ENCODE results near the gene COG5. TPM values are rescaled to one million over a fixed set of nuclear protein-coding genes. Genes with fewer than 3 reads are reported as not detected.

COG5 gene
- total and polyA plus RNA-seq, 2 experiments from 2014 or later: 15.4 to 36.5 TPM

GRCh38 chr7:107262857-107263256, 300.9 kb downstream of the COG5 start (continued):
- no peak for TF ChIP-seq ETS1 (IDR thresholded peaks at IDR 0.05)
- no peak for TF ChIP-seq CREB1 (CRISPR knock-in tag; IDR thresholded peaks at IDR 0.05; ENCODE audit: low read depth)
- no peak for TF ChIP-seq REST (IDR thresholded peaks at IDR 0.05; ENCODE audit: unreplicated experiment)
- TF ChIP-seq CTCF (conservative IDR thresholded peaks at IDR 0.05; ENCODE audit: low read depth in 2 of 2): no peak

- Histone ChIP-seq H3K27ac (ENCODE audit: low read depth) (no peak overlapping the region), H3K27me3 (ENCODE audit: insufficient read depth) (no peaks in the 10 kb centered on the region), H3K9me2 (ENCODE audit: insufficient read depth) (no peaks in the 10 kb centered on the region), H3K79me2 (replicated peaks; ENCODE audit: insufficient read depth) (no peaks in the 10 kb centered on the region), H3K4me2 (no peak overlapping the region), H3K4me1 (ENCODE audit: insufficient read depth) (peaks cover 3% of the 10 kb centered on the region; the same call in 1 of the 2 replicates), H4K20me1 (replicated peaks; ENCODE audit: insufficient read depth) (no peaks in the 10 kb centered on the region), H2AFZ (no peak overlapping the region), H3K4me3 (no peak overlapping the region), H3K36me3 (ENCODE audit: insufficient read depth) (no peaks in the 10 kb centered on the region), H3F3A (replicated peaks; ENCODE audit: low read depth) (no peaks in the 10 kb centered on the region)
- no peak overlapping the region for H3K27ac Mint-ChIP-seq
- ATAC-seq (no peak), DNase-seq (ENCODE audit: low spot score) (peak; percentile 3)
- H3K4me1 Mint-ChIP-seq: peaks cover 5% of the 10 kb centered on the region; the same call in 2 of the 3 replicates
- no peaks in the 10 kb centered on the region for H3K27me3 Mint-ChIP-seq (ENCODE audit: insufficient read depth, low read depth, poor library complexity)
- H3K9me3 Mint-ChIP-seq: no peaks in the 10 kb centered on the region
- no peak overlapping the region for H3K4me3 Mint-ChIP-seq
- no peaks in the 10 kb centered on the region for H3K36me3 Mint-ChIP-seq (ENCODE audit: low read depth)
- TF ChIP-seq ZNF331 (CRISPR knock-in tag; IDR thresholded peaks at IDR 0.05; ENCODE audit: low read depth) (no peak), REST (IDR thresholded peaks at IDR 0.05; ENCODE audit: unreplicated experiment) (no peak), EZH2phosphoT487 (IDR thresholded peaks at IDR 0.05; ENCODE audit: unreplicated experiment) (no peak), CTCF (conservative IDR thresholded peaks at IDR 0.05; ENCODE audit: low read depth in 2 of 2) (no peak), NANOG (IDR thresholded peaks at IDR 0.05; ENCODE audit: borderline replicate concordance) (no peak), STAT1 (IDR thresholded peaks at IDR 0.05; ENCODE audit: unreplicated experiment) (no peak), ZNF114 (CRISPR knock-in tag; IDR thresholded peaks at IDR 0.05) (no peak), JUNB (IDR thresholded peaks at IDR 0.05; ENCODE audit: unreplicated experiment) (no peak), CREB1 (CRISPR knock-in tag; IDR thresholded peaks at IDR 0.05; ENCODE audit: low read depth) (no peak), ETS1 (IDR thresholded peaks at IDR 0.05) (no peak), POLR2AphosphoS5 (IDR thresholded peaks at IDR 0.05; ENCODE audit: low read depth) (no peak)
These were observed 305.0 kb downstream of the COG5 start for GRCh38 chr7:107258737-107259136.
